ENCODE data around the gene NTHL1.

Gene NTHL1

GRCh38 chr16:2007081-2007836, 40.4 kb downstream of the NTHL1 start:
- DNase-seq: no peak

GRCh38 chr16:2006317-2006716, 41.3 kb downstream of the NTHL1 start:
- no peak for DNase-seq

- no peak for DNase-seq
Measured at GRCh38 chr16:2005646-2006045, 42.0 kb downstream of the NTHL1 start.

- no peak for DNase-seq
Measured at GRCh38 chr16:2004795-2005517, 42.7 kb downstream of the NTHL1 start.

GRCh38 chr16:2003827-2004641, 43.6 kb downstream of the NTHL1 start:
- peak; percentile 95 to 96 for DNase-seq

GRCh38 chr16:2003231-2003826, 44.3 kb downstream of the NTHL1 start:
- no peak for DNase-seq

GRCh38 chr16:2002406-2003230, 45.0 kb downstream of the NTHL1 start:
- no peak for DNase-seq

- DNase-seq: no peak
Measured at GRCh38 chr16:2001456-2002355, 45.9 kb downstream of the NTHL1 start.

GRCh38 chr16:2001035-2001434, 46.6 kb downstream of the NTHL1 start:
- no peak for DNase-seq

GRCh38 chr16:1999866-2000514, 47.6 kb downstream of the NTHL1 start:
- DNase-seq: no peak

GRCh38 chr16:1998852-1999801, 48.5 kb downstream of the NTHL1 start:
- DNase-seq: no peak

GRCh38 chr16:1998360-1998835, 49.2 kb downstream of the NTHL1 start:
- no peak for DNase-seq

- no peak for DNase-seq
Measured at GRCh38 chr16:1997494-1998359, 49.9 kb downstream of the NTHL1 start.

- peak; percentile 50 to 58 for DNase-seq
Measured at GRCh38 chr16:1993731-1994131, 53.9 kb downstream of the NTHL1 start.

- DNase-seq: no peak
Measured at GRCh38 chr16:1992704-1993317, 54.8 kb downstream of the NTHL1 start.

- DNase-seq: peak; percentile 98 to 99
Measured at GRCh38 chr16:1991948-1992703, 55.5 kb downstream of the NTHL1 start.

- DNase-seq: no peak
Measured at GRCh38 chr16:1991588-1991947, 56.1 kb downstream of the NTHL1 start.

Measured in activated T-cell treated with anti-CD3 and anti-CD28 coated beads, Interleukin-2, amount 50 U/mL, for 48 hours (primary cell).